Measurements from ENCODE around the gene MPPE1. TPM values are rescaled to one million over a fixed set of nuclear protein-coding genes. Genes with fewer than 3 reads are reported as not detected.

MPPE1 gene
- total RNA-seq, 1 experiment from 2014 or later, result 37.6 TPM

DNA sequence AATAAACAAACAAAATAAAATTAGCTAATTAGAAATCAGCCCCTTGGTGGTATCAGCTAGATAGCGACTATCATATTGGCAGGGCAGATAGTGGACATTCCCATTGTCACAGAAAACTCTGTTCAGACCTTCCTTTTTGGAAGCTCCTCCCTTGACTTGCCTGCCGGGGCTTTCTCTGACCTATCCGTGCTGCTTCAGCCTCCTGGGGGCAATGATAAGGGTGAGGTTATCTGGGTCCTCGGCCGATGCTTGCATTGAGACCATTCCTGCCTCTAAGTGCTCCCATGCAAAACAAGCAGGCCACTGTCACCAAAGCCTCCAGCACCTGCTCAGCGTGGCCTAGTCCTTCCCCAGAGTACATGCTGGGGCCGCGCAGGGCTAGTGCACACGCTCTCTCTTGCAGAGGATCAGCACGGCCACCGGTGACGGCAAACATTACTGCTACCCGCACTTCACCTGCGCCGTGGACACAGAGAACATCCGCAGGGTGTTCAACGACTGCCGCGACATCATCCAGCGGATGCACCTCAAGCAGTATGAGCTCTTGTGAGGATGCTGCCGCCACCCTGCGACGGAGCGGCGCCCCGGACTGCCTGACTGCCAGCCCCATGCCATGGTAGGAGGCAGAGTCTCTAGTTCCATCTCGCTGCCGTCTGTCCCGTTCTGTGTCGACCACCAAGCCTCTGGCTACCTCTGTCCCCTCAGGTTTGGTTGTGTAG is 27.4 kb downstream of the MPPE1 start:
- Mint-ChIP-seq H3K4me3 (ENCODE audit: low read depth, unreplicated experiment) (no peak overlapping the region), H3K9me3 (ENCODE audit: low read depth, unreplicated experiment) (no peaks in the 10 kb centered on the region), H3K36me3 (ENCODE audit: insufficient read depth, unreplicated experiment) (peaks cover 5% of the 10 kb centered on the region), H3K4me1 (ENCODE audit: low read depth, unreplicated experiment) (peaks cover 14% of the 10 kb centered on the region), H3K27me3 (ENCODE audit: unreplicated experiment) (peaks cover 13% of the 10 kb centered on the region), H3K27ac (ENCODE audit: unreplicated experiment) (no peak overlapping the region)
- DNase-seq, result no peak
- intact Hi-C loops (cut with micrococcal nuclease; ENCODE audit: unreplicated experiment), result no loop called here
- no TSS peak for BruUV-seq (replicated peaks)
- TF ChIP-seq, protein P1, sequence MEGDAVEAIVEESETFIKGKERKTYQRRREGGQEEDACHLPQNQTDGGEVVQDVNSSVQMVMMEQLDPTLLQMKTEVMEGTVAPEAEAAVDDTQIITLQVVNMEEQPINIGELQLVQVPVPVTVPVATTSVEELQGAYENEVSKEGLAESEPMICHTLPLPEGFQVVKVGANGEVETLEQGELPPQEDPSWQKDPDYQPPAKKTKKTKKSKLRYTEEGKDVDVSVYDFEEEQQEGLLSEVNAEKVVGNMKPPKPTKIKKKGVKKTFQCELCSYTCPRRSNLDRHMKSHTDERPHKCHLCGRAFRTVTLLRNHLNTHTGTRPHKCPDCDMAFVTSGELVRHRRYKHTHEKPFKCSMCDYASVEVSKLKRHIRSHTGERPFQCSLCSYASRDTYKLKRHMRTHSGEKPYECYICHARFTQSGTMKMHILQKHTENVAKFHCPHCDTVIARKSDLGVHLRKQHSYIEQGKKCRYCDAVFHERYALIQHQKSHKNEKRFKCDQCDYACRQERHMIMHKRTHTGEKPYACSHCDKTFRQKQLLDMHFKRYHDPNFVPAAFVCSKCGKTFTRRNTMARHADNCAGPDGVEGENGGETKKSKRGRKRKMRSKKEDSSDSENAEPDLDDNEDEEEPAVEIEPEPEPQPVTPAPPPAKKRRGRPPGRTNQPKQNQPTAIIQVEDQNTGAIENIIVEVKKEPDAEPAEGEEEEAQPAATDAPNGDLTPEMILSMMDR (IDR thresholded peaks at IDR 0.05; ENCODE audit: unreplicated experiment), result no peak
- CTCF ChIA-PET, result no interaction called here

DNA sequence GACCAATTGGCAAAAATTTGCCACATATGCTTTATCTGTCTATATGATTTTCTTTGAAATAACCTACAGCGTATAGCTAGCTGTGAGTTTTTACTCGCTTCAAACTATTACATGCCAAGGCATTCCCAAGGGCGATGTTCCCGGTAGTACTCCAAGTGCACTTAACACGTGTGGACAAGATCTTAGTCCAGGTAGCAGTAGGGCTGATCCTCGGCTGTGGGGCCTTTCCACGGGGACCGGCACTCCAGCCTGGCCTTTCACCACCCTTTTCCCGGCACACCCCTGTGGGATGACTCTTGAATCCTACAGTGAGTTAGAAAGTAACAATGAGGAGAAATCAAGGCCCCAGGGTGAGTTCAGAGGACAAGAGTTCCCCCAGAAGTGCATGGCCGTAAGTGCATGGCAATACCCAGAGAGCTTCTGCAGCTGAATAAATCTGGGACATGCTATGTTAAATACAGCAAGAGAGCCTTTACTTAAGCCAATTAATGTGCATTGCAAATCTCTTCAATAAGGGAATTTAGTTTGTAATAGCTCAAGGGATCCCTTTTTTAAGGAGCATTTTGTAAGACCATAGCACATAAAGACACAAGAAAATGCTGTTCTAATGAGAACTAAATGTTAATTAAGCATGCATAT is 30.5 kb downstream of the MPPE1 start:
- intact Hi-C loops (cut with micrococcal nuclease; ENCODE audit: unreplicated experiment), result no loop called here
- CTCF ChIA-PET, result interaction anchor here (1.0 kb wide), 1 partner anchor 17 kb away, joined by 3 read pairs; no protein-coding TSS in a partner anchor
- Mint-ChIP-seq H3K27ac (ENCODE audit: unreplicated experiment) (no peak overlapping the region), H3K36me3 (ENCODE audit: insufficient read depth, unreplicated experiment) (no peaks in the 10 kb centered on the region), H3K27me3 (ENCODE audit: unreplicated experiment) (peaks cover 11% of the 10 kb centered on the region), H3K4me3 (ENCODE audit: low read depth, unreplicated experiment) (no peak overlapping the region), H3K4me1 (ENCODE audit: low read depth, unreplicated experiment) (peaks cover 4% of the 10 kb centered on the region), H3K9me3 (ENCODE audit: low read depth, unreplicated experiment) (no peaks in the 10 kb centered on the region)
- no TSS peak for BruUV-seq (replicated peaks)
- TF ChIP-seq, protein P1 (IDR thresholded peaks at IDR 0.05; ENCODE audit: unreplicated experiment), result no peak
- DNase-seq, result no peak

DNA sequence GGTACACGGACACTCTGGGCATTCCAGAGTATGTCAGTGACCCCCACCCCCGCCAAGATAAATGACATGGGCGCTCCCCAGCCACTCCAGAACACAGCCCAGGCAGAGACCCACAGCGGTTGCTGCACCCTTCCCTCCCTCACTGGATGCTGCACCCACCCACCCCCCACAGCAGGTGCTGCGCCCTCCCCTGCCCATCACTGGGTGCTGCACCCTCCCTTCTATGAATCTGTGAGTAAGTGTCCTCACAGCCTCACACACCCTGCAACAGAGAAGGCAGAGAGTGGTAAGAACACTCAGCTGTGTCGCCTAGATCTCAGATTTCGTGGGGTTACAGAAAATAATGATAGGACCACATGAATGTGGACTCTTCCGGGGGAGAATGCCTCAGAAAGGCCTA is 33.4 kb downstream of the MPPE1 start:
- Mint-ChIP-seq H3K4me3 (ENCODE audit: low read depth, unreplicated experiment) (no peak overlapping the region), H3K9me3 (ENCODE audit: low read depth, unreplicated experiment) (no peaks in the 10 kb centered on the region), H3K27me3 (ENCODE audit: unreplicated experiment) (no peaks in the 10 kb centered on the region), H3K27ac (ENCODE audit: unreplicated experiment) (no peak overlapping the region), H3K4me1 (ENCODE audit: low read depth, unreplicated experiment) (peaks cover 6% of the 10 kb centered on the region), H3K36me3 (ENCODE audit: insufficient read depth, unreplicated experiment) (no peaks in the 10 kb centered on the region)
- TF ChIP-seq, protein P1 (IDR thresholded peaks at IDR 0.05; ENCODE audit: unreplicated experiment), result peak; percentile 12
- intact Hi-C loops (cut with micrococcal nuclease; ENCODE audit: unreplicated experiment), result loop anchor here (5.0 kb wide), 1 partner anchor 217 kb away; no protein-coding TSS in a partner anchor
- no TSS peak for BruUV-seq (replicated peaks)
- CTCF ChIA-PET, result no interaction called here
- no peak for DNase-seq

DNA sequence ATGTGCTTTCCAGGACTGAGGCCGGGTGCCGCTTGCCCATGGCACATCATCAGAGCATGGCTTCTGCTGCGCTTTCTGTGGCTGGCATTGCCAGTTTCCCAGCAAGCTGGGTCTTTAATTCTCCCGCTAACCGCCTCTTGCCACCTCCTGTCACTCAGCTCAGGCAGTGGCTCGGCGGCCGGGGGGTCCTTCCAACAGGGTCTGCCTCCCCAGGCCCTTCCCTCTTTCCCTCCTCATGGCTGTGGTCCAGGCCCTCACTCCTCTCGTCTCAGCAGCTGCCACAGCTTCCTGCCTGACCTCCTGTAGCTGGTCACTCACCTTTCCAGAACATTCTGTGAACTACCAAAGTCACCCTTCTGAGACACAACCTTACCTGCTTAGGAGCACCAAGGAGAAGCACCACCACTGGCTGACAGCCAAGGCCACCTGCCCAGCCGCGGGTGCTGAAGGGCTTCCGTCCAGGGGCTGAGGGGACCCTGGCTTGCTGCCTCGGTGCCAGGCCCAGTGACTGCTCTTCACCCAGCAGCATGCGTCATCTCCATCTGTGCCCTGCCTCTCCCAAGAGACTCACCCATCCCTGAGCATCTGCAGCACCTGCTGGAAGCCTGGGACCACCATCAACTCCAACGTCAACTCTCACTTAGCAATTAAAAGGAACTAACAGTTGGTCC is 34.3 kb downstream of the MPPE1 start:
- no TSS peak for BruUV-seq (replicated peaks)
- H3K4me1 Mint-ChIP-seq (ENCODE audit: low read depth, unreplicated experiment), result peaks cover 6% of the 10 kb centered on the region
- TF ChIP-seq, protein P1 (IDR thresholded peaks at IDR 0.05; ENCODE audit: unreplicated experiment), result no peak
- no peaks in the 10 kb centered on the region for H3K36me3 Mint-ChIP-seq (ENCODE audit: insufficient read depth, unreplicated experiment)
- H3K4me3 Mint-ChIP-seq (ENCODE audit: low read depth, unreplicated experiment), result no peak overlapping the region
- no peak overlapping the region for H3K27ac Mint-ChIP-seq (ENCODE audit: unreplicated experiment)
- intact Hi-C loops (cut with micrococcal nuclease; ENCODE audit: unreplicated experiment), result loop anchor here (5.0 kb wide), 1 partner anchor 217 kb away; no protein-coding TSS in a partner anchor
- H3K9me3 Mint-ChIP-seq (ENCODE audit: low read depth, unreplicated experiment), result no peaks in the 10 kb centered on the region
- H3K27me3 Mint-ChIP-seq (ENCODE audit: unreplicated experiment), result no peaks in the 10 kb centered on the region
- DNase-seq, result no peak
- CTCF ChIA-PET, result no interaction called here
